H1 (cell line): ENCODE measurements around the gene PDE2A. TPM values are rescaled to one million over a fixed set of nuclear protein-coding genes. Genes with fewer than 3 reads are reported as not detected.

Source experiments
- CTCF ChIA-PET: fragments of 300-600 bp; sonication (Branson Sonifier 250); formaldehyde crosslinking; loops from one replicate; lab custom pipeline; 2021; ENCODE audit not compliant: partially characterized antibody; lab: Charles Lee
- POLR2A ChIA-PET: fragments of 300-600 bp; sonication (Branson Sonifier 250); formaldehyde crosslinking; loops from one replicate; lab custom pipeline; 2021; ENCODE audit warnings: inconsistent platforms; ENCODE audit not compliant: partially characterized antibody; lab: Charles Lee
- DNase-seq, 2 experiments: peaks; one replicate each; pipeline versions ENCODE4 v3.0.0 to v3.0.0-alpha.2; 2010 to 2022; ENCODE audit warnings: low spot score in 2 of 2, low read depth in 1 of 2, mixed read lengths in 1 of 2
- FAIRE-seq: peaks from 2 replicates; lab custom pipeline; 2011; peaks lifted over from hg19 to GRCh38; lab: Jason Lieb, UNC
- H2AFZ ChIP-seq: 2 replicates; pipeline ENCODE4 v1.8.1; 2012; ENCODE audit warnings: low read length, inconsistent platforms
- H2AK5ac ChIP-seq: 2 replicates; pipeline ENCODE4 v1.6.1; 2013; ENCODE audit warnings: low read depth, low read length
- H2BK120ac ChIP-seq: replicated peaks from 2 replicates; pipeline ENCODE3; 2013; ENCODE audit warnings: low read depth, low read length, inconsistent platforms
- H2BK12ac ChIP-seq: 2 replicates; pipeline ENCODE4 v1.6.1; 2013; ENCODE audit warnings: low read depth, low read length
- H2BK15ac ChIP-seq: 2 replicates; pipeline ENCODE4 v1.6.1; 2013; ENCODE audit warnings: low read length
- H2BK20ac ChIP-seq: 2 replicates; pipeline ENCODE4 v1.6.1; 2013; ENCODE audit warnings: low read length
- H2BK5ac ChIP-seq: 2 replicates; pipeline ENCODE4 v1.6.1; 2013; ENCODE audit warnings: low read depth, low read length
- H3K14ac ChIP-seq: 2 replicates; pipeline ENCODE4 v1.6.1; 2013; ENCODE audit warnings: inconsistent platforms; ENCODE audit not compliant: insufficient read length
- H3K18ac ChIP-seq: 2 replicates; pipeline ENCODE4 v1.6.1; 2013; ENCODE audit warnings: low read length; ENCODE audit errors: extremely low read depth
- H3K23ac ChIP-seq: 2 replicates; pipeline ENCODE4 v1.6.1; 2013; ENCODE audit warnings: inconsistent platforms; ENCODE audit not compliant: insufficient read length
- H3K23me2 ChIP-seq: 2 replicates; pipeline ENCODE4 v1.6.1; 2013; ENCODE audit warnings: low read depth, low read length
- H3K27ac ChIP-seq: 2 replicates; pipeline ENCODE4 v1.6.1; 2011; ENCODE audit warnings: low read depth, low read length, inconsistent platforms
- H3K27me3 ChIP-seq, 4 experiments: replicated peaks in 1 of 4; 1 replicate in 1 of 4; 2 replicates in 3 of 4; pipeline versions ENCODE4 v1.6.1 to v1.8.1; 2011 to 2013; ENCODE audit warnings: low read length in 3 of 4, mild to moderate bottlenecking in 3 of 4, inconsistent platforms in 2 of 4, mixed read lengths in 2 of 4, moderate library complexity in 1 of 4; ENCODE audit not compliant: control insufficient read depth in 3 of 4, insufficient read depth in 3 of 4; ENCODE audit errors: extremely low read depth in 1 of 4
- H3K36me3 ChIP-seq, 4 experiments: 2 replicates each; pipeline versions ENCODE4 v1.6.1 to v1.8.1; 2011 to 2013; ENCODE audit warnings: mild to moderate bottlenecking in 4 of 4, low read length in 3 of 4, moderate library complexity in 2 of 4, control low read depth in 1 of 4, inconsistent platforms in 1 of 4; ENCODE audit not compliant: insufficient read depth in 4 of 4, control insufficient read depth in 2 of 4
- H3K4ac ChIP-seq: replicated peaks from 2 replicates; pipeline ENCODE3; 2013; ENCODE audit warnings: low read length, low read depth, mixed read lengths, inconsistent platforms; ENCODE audit not compliant: insufficient read length
- H3K4me1 ChIP-seq, 4 experiments: replicated peaks in 1 of 4; 1 replicate in 1 of 4; 2 replicates in 3 of 4; pipeline versions ENCODE4 v1.6.1 to v1.8.1; 2011 to 2013; ENCODE audit warnings: low read length in 3 of 4, inconsistent platforms in 2 of 4, mixed read lengths in 1 of 4; ENCODE audit not compliant: insufficient read depth in 4 of 4, control insufficient read depth in 3 of 4
- H3K4me2 ChIP-seq, 2 experiments: 2 replicates each; pipeline versions ENCODE4 v1.6.1 to v1.8.1; 2011 to 2013; ENCODE audit warnings: low read depth in 2 of 2, low read length in 2 of 2, control low read depth in 1 of 2, inconsistent platforms in 1 of 2, mild to moderate bottlenecking in 1 of 2; ENCODE audit not compliant: insufficient read depth in 1 of 2
- H3K4me3 ChIP-seq, 4 experiments: fragments of 200-600, 300-600 bp in 1 of 4; sonication (generic), shearing (Covaris generic), sonication (Bioruptor Twin) in 1 of 4; 2 replicates each; pipeline versions ENCODE4 v1.5.1 to v1.8.1; 2011 to 2016; ENCODE audit warnings: low read length in 4 of 4, low read depth in 3 of 4, control low read depth in 2 of 4, inconsistent platforms in 2 of 4, mild to moderate bottlenecking in 2 of 4, mixed read lengths in 1 of 4, moderate library complexity in 1 of 4; ENCODE audit not compliant: insufficient read depth in 2 of 4; ENCODE audit errors: extremely low read depth in 1 of 4
- H3K56ac ChIP-seq: replicated peaks from 2 replicates; pipeline ENCODE3; 2013; ENCODE audit warnings: low read depth, mild to moderate bottlenecking, mixed read lengths, low read length, inconsistent platforms; ENCODE audit not compliant: insufficient read length
- H3K79me1 ChIP-seq: 2 replicates; pipeline ENCODE4 v1.6.1; 2013; ENCODE audit warnings: low read depth, low read length, control low read depth
- H3K79me2 ChIP-seq, 2 experiments: 2 replicates each; pipeline versions ENCODE4 v1.6.1 to v1.8.1; 2012 to 2013; ENCODE audit warnings: low read length in 2 of 2, mild to moderate bottlenecking in 2 of 2, inconsistent platforms in 1 of 2; ENCODE audit not compliant: insufficient read depth in 2 of 2, control insufficient read depth in 1 of 2
- H3K9ac ChIP-seq, 4 experiments: replicated peaks in 1 of 4; 1 replicate in 1 of 4; 2 replicates in 3 of 4; pipeline versions ENCODE4 v1.6.1 to v1.8.1; 2011 to 2013; ENCODE audit warnings: low read depth in 3 of 4, low read length in 3 of 4, control low read depth in 2 of 4, mild to moderate bottlenecking in 2 of 4, moderate library complexity in 2 of 4, inconsistent platforms in 1 of 4; ENCODE audit errors: extremely low read depth in 1 of 4
- H3K9me3 ChIP-seq, 2 experiments: 2 replicates each; pipeline versions ENCODE4 v1.6.1 to v1.8.1; 2012 to 2013; ENCODE audit warnings: mild to moderate bottlenecking in 2 of 2, moderate library complexity in 2 of 2, control low read depth in 1 of 2, inconsistent platforms in 1 of 2, low read depth in 1 of 2, low read length in 1 of 2, mixed read lengths in 1 of 2; ENCODE audit not compliant: insufficient read depth in 2 of 2
- H4K20me1 ChIP-seq, 2 experiments: replicated peaks in 1 of 2; 2 replicates each; pipeline versions ENCODE3 to v1.8.1; 2011 to 2013; ENCODE audit warnings: inconsistent platforms in 2 of 2, low read length in 2 of 2, mild to moderate bottlenecking in 1 of 2; ENCODE audit not compliant: insufficient read depth in 2 of 2, control insufficient read depth in 1 of 2
- H4K5ac ChIP-seq: 2 replicates; pipeline ENCODE4 v1.6.1; 2013; ENCODE audit warnings: low read length, low read depth, mixed read lengths, inconsistent platforms; ENCODE audit not compliant: insufficient read length
- H4K8ac ChIP-seq: 2 replicates; pipeline ENCODE4 v1.8.0; 2013; ENCODE audit warnings: mild to moderate bottlenecking, moderate library complexity, low read length, inconsistent platforms; ENCODE audit not compliant: insufficient read depth; ENCODE audit errors: extremely low read depth
- H4K91ac ChIP-seq: replicated peaks from 2 replicates; pipeline ENCODE3; 2013; ENCODE audit warnings: low read length, mixed read lengths, inconsistent platforms; ENCODE audit not compliant: insufficient read length
- CHD1 ChIP-seq: IDR thresholded peaks from 2 replicates; pipeline ENCODE4 v1.6.1; 2012; ENCODE audit warnings: low read depth, low read length, improper control_type of control experiment
- EZH2 ChIP-seq: fragments of 200-600 bp; sonication (generic); IDR thresholded peaks from 2 replicates; pipeline ENCODE4 v1.7.1; 2012; ENCODE audit warnings: low read depth, mild to moderate bottlenecking, moderate library complexity, low read length, inconsistent platforms; ENCODE audit not compliant: severe bottlenecking
- JUN ChIP-seq: IDR thresholded peaks from 2 replicates; pipeline ENCODE4 v1.6.1; 2011; ENCODE audit warnings: low read depth, mild to moderate bottlenecking, improper control_type of control experiment, low read length
- KDM1A ChIP-seq: fragments of 200-600, 300-600 bp; sonication (generic); IDR thresholded peaks from 2 replicates; pipeline ENCODE4 v1.7.1; 2016; ENCODE audit warnings: mild to moderate bottlenecking, low read length, borderline replicate concordance
- NANOG ChIP-seq: IDR thresholded peaks from 2 replicates; pipeline ENCODE4 v1.6.1; 2011; ENCODE audit warnings: low read length, low read depth, mild to moderate bottlenecking, inconsistent platforms; ENCODE audit not compliant: insufficient read depth, poor library complexity, severe bottlenecking
- POU5F1 ChIP-seq: IDR thresholded peaks from 2 replicates; pipeline ENCODE4 v1.6.1; 2011; ENCODE audit warnings: low read depth, mild to moderate bottlenecking, low read length, moderate library complexity
- SP1 ChIP-seq: IDR thresholded peaks from 2 replicates; pipeline ENCODE4 v1.6.1; 2011; ENCODE audit warnings: low read depth, low read length
- SP2 ChIP-seq: IDR thresholded peaks from 2 replicates; pipeline ENCODE4 v1.6.1; 2012; ENCODE audit warnings: mild to moderate bottlenecking, low read length, inconsistent platforms
- TEAD4 ChIP-seq: IDR thresholded peaks from 2 replicates; pipeline ENCODE4 v1.6.1; 2012; ENCODE audit warnings: low read depth, low read length, inconsistent platforms, mixed read lengths
- USF2 ChIP-seq: IDR thresholded peaks from 2 replicates; pipeline ENCODE4 v1.6.1; 2011; ENCODE audit warnings: low read length, improper control_type of control experiment
- YY1 ChIP-seq: IDR thresholded peaks from 2 replicates; pipeline ENCODE4 v1.6.1; 2011; ENCODE audit warnings: low read depth, mild to moderate bottlenecking, low read length
- WGBS, 2 experiments: shearing (Covaris generic) in 1 of 2; methylation state at CpG; one replicate each; pipeline versions ENCODE4 v1.1.6 to v1.1.7; 2013 to 2015; ENCODE audit warnings: low lambda C conversion rate in 2 of 2, mixed read lengths in 2 of 2, inconsistent platforms in 1 of 2, low coverage in 1 of 2, missing lambda C conversion rate in 1 of 2; ENCODE audit not compliant: insufficient replicate concordance in 2 of 2, insufficient coverage in 1 of 2, insufficient read length in 1 of 2; ENCODE audit errors: extremely low coverage in 1 of 2, missing lambda C conversion rate in 1 of 2; 5-methylcytosine and 5-hydroxymethylcytosine counted together
- polyA plus RNA-seq, 7 experiments: library from polyadenylated mRNA; depleted of rRNA in 3 of 7; stranded (reverse) in 5 of 7; unstranded in 2 of 7; fragments of >200 nt in 5 of 7; fragments of 200-250 nt in 2 of 7; gene quantifications; 1 replicate in 5 of 7; 2 replicates in 1 of 7; 4 replicates in 1 of 7; pipeline versions ENCODE4 v1.2.1 to v1.2.3, GENCODE V29; 2011 to 2013; ENCODE audit warnings: missing spikeins in 2 of 7, mixed read lengths in 2 of 7
- total RNA-seq: library from RNA; stranded (reverse); fragmentation: NEBNext Ultra II Directional; extraction: Animal tissue kit (Norgen Biotek cat#: 25700); gene quantifications from 2 replicates; pipeline ENCODE4 v1.2.1, GENCODE V29; 2021
- TF ChIP-seq, protein P1 (sequence below): IDR thresholded peaks from 2 replicates; pipeline ENCODE4 v1.6.1; 2012; ENCODE audit warnings: low read length, inconsistent platforms

Gene PDE2A
- total and polyA plus RNA-seq, 2 of the 8 experiments (the other 6 are each of a cell fraction or from before 2014, with no cell fraction given) = 3.4 to 7.1 TPM

GRCh38 chr11:72646024-72646423 is 28.2 kb downstream of the PDE2A start:
- Histone ChIP-seq H3K4me3 (no peak overlapping the region), H2BK5ac (no peak overlapping the region), H3K27me3 (peaks cover 13 to 25% (median 22%) of the 10 kb centered on the region in 4 experiments), H2BK12ac (no peak overlapping the region), H4K8ac (no peak overlapping the region; the same call in 1 of the 2 replicates), H2AFZ (no peak overlapping the region), H3K36me3 (no peaks in the 10 kb centered on the region), H2BK20ac (no peak overlapping the region), H3K23ac (no peak overlapping the region), H3K4me2 (no peak overlapping the region), H4K20me1 (peaks cover 0 to 2% of the 10 kb centered on the region in 2 experiments), H4K91ac (no peak overlapping the region), H3K23me2 (peaks cover 9% of the 10 kb centered on the region; the same call in 1 of the 2 replicates), H3K4me1 (peaks cover 0 to 2% (median 0%) of the 10 kb centered on the region in 4 experiments; a peak in 1 of 7 replicates), H2BK15ac (no peak overlapping the region), H3K79me2 (no peaks in the 10 kb centered on the region), H3K18ac (no peak overlapping the region), H2BK120ac (no peak overlapping the region), H3K9me3 (no peaks in the 10 kb centered on the region), H4K5ac (no peak overlapping the region), H3K14ac (no peak overlapping the region), H3K27ac (no peak overlapping the region), H3K4ac (no peak overlapping the region), H3K9ac (no peak overlapping the region), H3K56ac (no peak overlapping the region), H3K79me1 (no peaks in the 10 kb centered on the region), H2AK5ac (no peak overlapping the region)
- 86% methylated on average over 3 of the region's 3 CpGs; no CpG with 5 or more reads in 1 of the 2 experiments for WGBS, 2 experiments
- DNase-seq (no peak), FAIRE-seq (no peak)
- POLR2A ChIA-PET = no interaction called here
- CTCF ChIA-PET = interaction anchor here (0.6 to 39.6 kb wide), 12 partner anchors 8 to 418 kb away, joined by 3 to 624 read pairs (median 4); no protein-coding TSS in a partner anchor
- TF ChIP-seq TEAD4 (no peak), SP1 (no peak), KDM1A (no peak), CHD1 (no peak), SP2 (no peak), YY1 (no peak), USF2 (no peak), POU5F1 (no peak), NANOG (no peak), JUN (no peak), EZH2 (no peak)
- TF ChIP-seq, protein P1, sequence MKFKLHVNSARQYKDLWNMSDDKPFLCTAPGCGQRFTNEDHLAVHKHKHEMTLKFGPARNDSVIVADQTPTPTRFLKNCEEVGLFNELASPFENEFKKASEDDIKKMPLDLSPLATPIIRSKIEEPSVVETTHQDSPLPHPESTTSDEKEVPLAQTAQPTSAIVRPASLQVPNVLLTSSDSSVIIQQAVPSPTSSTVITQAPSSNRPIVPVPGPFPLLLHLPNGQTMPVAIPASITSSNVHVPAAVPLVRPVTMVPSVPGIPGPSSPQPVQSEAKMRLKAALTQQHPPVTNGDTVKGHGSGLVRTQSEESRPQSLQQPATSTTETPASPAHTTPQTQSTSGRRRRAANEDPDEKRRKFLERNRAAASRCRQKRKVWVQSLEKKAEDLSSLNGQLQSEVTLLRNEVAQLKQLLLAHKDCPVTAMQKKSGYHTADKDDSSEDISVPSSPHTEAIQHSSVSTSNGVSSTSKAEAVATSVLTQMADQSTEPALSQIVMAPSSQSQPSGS = no peak
